CD4-positive, alpha-beta T cell (primary cell): ENCODE results near the gene ADCY2. TPM values are rescaled to one million over a fixed set of nuclear protein-coding genes. Genes with fewer than 3 reads are reported as not detected.

Experiments
- ATAC-seq: fragments of 200-7000 bp; cut with Tn5 transposase; one replicate; pipeline ENCODE4 v1.10.0; 2022; ENCODE audit warnings: mild to moderate bottlenecking; ENCODE audit not compliant: poor library complexity
- CTCF ChIA-PET: fragments of 350-600 bp; sonication (Branson Sonifier 250); formaldehyde crosslinking; loops from one replicate; lab custom pipeline; 2021; ENCODE audit warnings: antibody characterized with exemption, inconsistent platforms; lab: Charles Lee
- POLR2A ChIA-PET: fragments of 350-600 bp; sonication (Branson Sonifier 250); formaldehyde crosslinking; loops from one replicate; lab custom pipeline; 2021; ENCODE audit warnings: antibody characterized with exemption, inconsistent platforms; lab: Charles Lee
- DNase-seq, 14 experiments: peaks; one replicate each; pipeline ENCODE4 v3.0.0-alpha.2; 2013 to 2020; ENCODE audit warnings: mixed read lengths in 2 of 14
- H3K27ac ChIP-seq, 2 donors: one replicate each; pipeline versions ENCODE4 v1.5.1 to v1.7.0; 2013; ENCODE audit warnings: low read length in 2 of 2, low read depth in 1 of 2, mild to moderate bottlenecking in 1 of 2
- H3K27me3 ChIP-seq, 2 experiments: 1 replicate in 1 of 2; 2 replicates in 1 of 2; pipeline versions ENCODE4 v1.6.1 to v1.7.0; 2013; ENCODE audit warnings: low read length in 2 of 2, control low read depth in 1 of 2, mild to moderate bottlenecking in 1 of 2, moderate library complexity in 1 of 2; ENCODE audit not compliant: insufficient read depth in 2 of 2, control insufficient read depth in 1 of 2
- H3K36me3 ChIP-seq: one replicate; pipeline ENCODE4 v1.6.1; 2013; ENCODE audit warnings: low read length, control low read depth; ENCODE audit not compliant: insufficient read depth
- H3K4me1 ChIP-seq: one replicate; pipeline ENCODE4 v1.6.1; 2013; ENCODE audit warnings: low read length, control low read depth; ENCODE audit not compliant: insufficient read depth
- H3K4me3 ChIP-seq: one replicate; pipeline ENCODE4 v1.5.1; 2013; ENCODE audit warnings: mild to moderate bottlenecking, low read length, moderate library complexity
- H3K9me3 ChIP-seq, 2 experiments: 1 replicate in 1 of 2; 2 replicates in 1 of 2; pipeline versions ENCODE4 v1.6.1 to v1.7.0; 2013; ENCODE audit warnings: low read length in 2 of 2, mild to moderate bottlenecking in 2 of 2, control low read depth in 1 of 2, moderate library complexity in 1 of 2; ENCODE audit not compliant: control insufficient read depth in 1 of 2, insufficient read depth in 1 of 2
- H3K27ac Mint-ChIP-seq: one replicate; pipeline ENCODE4 v1.8.0; 2020; ENCODE audit warnings: mixed read lengths
- H3K27me3 Mint-ChIP-seq: one replicate; pipeline ENCODE4 v1.8.0; 2021; ENCODE audit warnings: mixed read lengths
- H3K36me3 Mint-ChIP-seq: one replicate; pipeline ENCODE4 v1.8.0; 2021; ENCODE audit warnings: low read depth, mixed read lengths
- H3K4me1 Mint-ChIP-seq: one replicate; pipeline ENCODE4 v1.8.0; 2021; ENCODE audit warnings: low read depth, mixed read lengths
- H3K4me3 Mint-ChIP-seq: one replicate; pipeline ENCODE4 v1.8.0; 2020; ENCODE audit warnings: mild to moderate bottlenecking, mixed read lengths
- H3K9me3 Mint-ChIP-seq: one replicate; pipeline ENCODE4 v1.8.0; 2020; ENCODE audit warnings: mixed read lengths
- CTCF ChIP-seq: fragments of 200-600 bp; IDR thresholded peaks from one replicate; pipeline ENCODE4 v1.8.0; 2022; ENCODE audit warnings: antibody characterized with exemption, mild to moderate bottlenecking
- intact Hi-C, 2 experiments: fragments of 100-400 bp; cut with DNase I in 1 of 2; cut with micrococcal nuclease in 1 of 2; formaldehyde crosslinking; loops; one replicate each; pipeline versions ENCODE4 v1.15.1 to v1.9.0; 2023 to 2025; cut with DNase I, micrococcal nuclease
- total RNA-seq, 174 experiments: library from RNA in 2 of 174; stranded (reverse) in 2 of 174; gene quantifications; one replicate each; pipeline ENCODE4 v1.2.3 and lab custom pipeline; 2021 to 2026

The ADCY2 gene
- total RNA-seq, 2 experiments from 2014 or later, result not detected

GRCh38 chr5:7779019-7780005 lies 383.4 kb downstream of the ADCY2 start:
- ATAC-seq, result no peak
- Histone ChIP-seq H3K9me3 (peaks cover 0 to 3% of the 10 kb centered on the region in 2 experiments), H3K27me3 (peaks cover 30 to 51% of the 10 kb centered on the region in 2 experiments), H3K36me3 (no peaks in the 10 kb centered on the region), H3K4me3 (no peak overlapping the region), H3K4me1 (peaks cover 16% of the 10 kb centered on the region), H3K27ac (no peak overlapping the region)
- no peak for TF ChIP-seq CTCF
- Mint-ChIP-seq H3K4me3 (peak overlapping the region; percentile 12), H3K27me3 (peaks cover 87% of the 10 kb centered on the region), H3K9me3 (no peaks in the 10 kb centered on the region), H3K36me3 (no peaks in the 10 kb centered on the region), H3K4me1 (peaks cover 16% of the 10 kb centered on the region), H3K27ac (no peak overlapping the region)
- intact Hi-C loops, result no loop called here
- ChIA-PET CTCF (interaction anchor here (0.9 kb wide), 1 partner anchor 108 kb away, joined by 3 read pairs; no protein-coding TSS in a partner anchor), POLR2A (no interaction called here)
- DNase-seq, result peak in 3 of 14 experiments; percentile 26 to 51 (median 46)

DNA sequence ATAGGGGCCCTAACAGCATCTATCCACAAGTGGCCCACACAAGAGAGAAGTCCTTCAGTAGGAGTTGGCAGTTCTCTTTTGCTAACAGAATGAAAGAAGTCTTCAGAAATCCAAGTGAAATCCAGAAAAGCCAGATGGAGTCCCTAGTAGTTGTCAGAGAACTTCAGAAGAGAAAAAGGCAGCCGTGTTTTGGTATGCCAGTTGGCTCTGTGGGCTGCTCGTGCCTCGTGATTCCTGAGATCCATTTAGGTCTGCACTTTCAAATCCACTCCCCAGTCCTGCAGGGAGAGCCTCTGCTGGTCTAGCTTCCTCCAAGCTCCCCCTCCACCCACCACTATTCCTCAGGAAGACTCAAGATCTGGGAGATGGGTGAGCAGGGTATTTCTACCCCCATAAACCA lies 386.0 kb downstream of the ADCY2 start:
- H3K4me3 ChIP-seq, result no peak overlapping the region
- peaks cover 27 to 38% of the 10 kb centered on the region in 2 experiments for H3K27me3 ChIP-seq
- Mint-ChIP-seq H3K36me3 (no peaks in the 10 kb centered on the region), H3K27me3 (peaks cover 95% of the 10 kb centered on the region), H3K4me1 (peaks cover 16% of the 10 kb centered on the region), H3K27ac (no peak overlapping the region), H3K4me3 (no peak overlapping the region), H3K9me3 (no peaks in the 10 kb centered on the region)
- no peaks in the 10 kb centered on the region for H3K36me3 ChIP-seq
- ATAC-seq, result no peak
- peaks cover 0 to 3% of the 10 kb centered on the region in 2 experiments for H3K9me3 ChIP-seq
- CTCF ChIA-PET, result no interaction called here
- DNase-seq, result no peak
- H3K4me1 ChIP-seq, result peaks cover 16% of the 10 kb centered on the region
- no peak for TF ChIP-seq CTCF
- no peak overlapping the region for H3K27ac ChIP-seq
- POLR2A ChIA-PET, result no interaction called here
- intact Hi-C loops, result no loop called here

DNA sequence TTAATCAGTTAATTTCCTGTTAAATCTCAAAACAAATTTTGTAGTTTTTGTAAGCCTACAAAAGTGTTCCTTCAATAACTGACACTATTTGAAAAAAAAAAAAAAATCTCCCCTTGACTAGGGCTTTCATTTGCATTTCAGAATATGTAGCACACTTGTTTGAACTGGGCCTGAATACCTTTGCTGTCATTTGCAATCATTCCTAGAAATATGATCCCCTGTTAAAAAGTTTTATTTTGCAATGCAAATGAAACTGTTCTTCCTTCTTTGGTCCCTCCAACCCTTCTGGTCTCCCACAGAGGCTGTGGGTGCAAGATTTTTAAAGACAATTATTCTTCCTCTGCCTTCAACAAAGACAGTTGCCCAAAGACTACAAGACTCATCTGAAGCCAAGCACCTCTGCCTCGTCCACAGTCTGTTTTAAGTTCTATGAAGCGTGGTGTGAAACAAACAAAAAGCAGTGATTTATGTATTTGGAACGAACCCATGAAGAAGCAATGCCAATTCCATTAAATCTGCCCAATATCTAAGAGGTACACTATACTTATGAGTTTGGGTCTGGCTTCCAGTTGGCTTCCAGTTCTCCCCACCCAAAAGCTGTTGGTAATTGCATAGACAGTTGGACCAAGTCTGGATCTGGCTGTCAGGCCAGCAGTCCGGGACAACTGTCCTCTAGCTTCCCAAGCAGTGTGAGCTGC lies 388.9 kb downstream of the ADCY2 start:
- Histone ChIP-seq H3K4me1 (no peaks in the 10 kb centered on the region), H3K36me3 (no peaks in the 10 kb centered on the region), H3K27ac (no peak overlapping the region), H3K27me3 (peaks cover 22 to 27% of the 10 kb centered on the region in 2 experiments), H3K4me3 (no peak overlapping the region), H3K9me3 (peaks cover 0 to 3% of the 10 kb centered on the region in 2 experiments)
- TF ChIP-seq CTCF, result no peak
- DNase-seq (no peak), ATAC-seq (no peak)
- CTCF ChIA-PET, result no interaction called here
- H3K4me3 Mint-ChIP-seq, result no peak overlapping the region
- H3K9me3 Mint-ChIP-seq, result no peaks in the 10 kb centered on the region
- peaks cover 73% of the 10 kb centered on the region for H3K27me3 Mint-ChIP-seq
- peaks cover 1% of the 10 kb centered on the region for H3K4me1 Mint-ChIP-seq
- POLR2A ChIA-PET, result no interaction called here
- intact Hi-C loops, result no loop called here
- H3K36me3 Mint-ChIP-seq, result no peaks in the 10 kb centered on the region
- no peak overlapping the region for H3K27ac Mint-ChIP-seq
